Neural cell (in vitro differentiated cells): ENCODE measurements around the gene LZIC. TPM values are rescaled to one million over a fixed set of nuclear protein-coding genes. Genes with fewer than 3 reads are reported as not detected.

Experiments
- H2AFZ ChIP-seq: fragments of 200-600, 300-800 bp; sonication (generic), shearing (Covaris generic); 2 replicates; pipeline ENCODE4 v1.6.0; 2014; ENCODE audit warnings: low read depth, mild to moderate bottlenecking, antibody characterized with exemption, low read length, moderate library complexity
- H3F3A ChIP-seq: fragments of 200-600 bp; shearing (Covaris generic); 2 replicates; pipeline ENCODE4 v1.6.1; 2016; ENCODE audit warnings: mild to moderate bottlenecking, moderate library complexity, mixed read lengths, antibody characterized with exemption, low read length; ENCODE audit not compliant: insufficient read depth, poor library complexity, severe bottlenecking
- H3K27ac ChIP-seq: fragments of 200-600, 300-800 bp; sonication (generic), shearing (Covaris generic); 2 replicates; pipeline ENCODE4 v1.5.1; 2014; ENCODE audit warnings: mild to moderate bottlenecking, low read length, moderate library complexity
- H3K27me3 ChIP-seq: fragments of 300-800, 200-600 bp; sonication (generic), shearing (Covaris generic); 2 replicates; pipeline ENCODE4 v1.6.0; 2014; ENCODE audit warnings: mild to moderate bottlenecking, low read depth, low read length, moderate library complexity; ENCODE audit not compliant: insufficient read depth
- H3K36me3 ChIP-seq: fragments of 300-800, 200-600 bp; sonication (generic), shearing (Covaris generic); 2 replicates; pipeline ENCODE4 v1.5.1; 2014; ENCODE audit warnings: mild to moderate bottlenecking, antibody characterized with exemption, low read length, moderate library complexity; ENCODE audit not compliant: insufficient read depth
- H3K4me2 ChIP-seq: fragments of 300-800, 200-600 bp; sonication (generic), shearing (Covaris generic); 2 replicates; pipeline ENCODE4 v1.6.0; 2014; ENCODE audit warnings: mild to moderate bottlenecking, low read length
- H3K4me3 ChIP-seq: fragments of 300-800, 200-600 bp; sonication (generic), shearing (Covaris generic); 2 replicates; pipeline ENCODE4 v1.5.1; 2014; ENCODE audit warnings: mild to moderate bottlenecking, low read length, moderate library complexity
- H3K79me2 ChIP-seq: fragments of 200-600 bp; shearing (Covaris generic); replicated peaks from 2 replicates; pipeline ENCODE4 v1.6.0; 2014; ENCODE audit warnings: mild to moderate bottlenecking, low read length, moderate library complexity; ENCODE audit not compliant: insufficient read depth
- H3K9ac ChIP-seq: fragments of 300-800, 200-600 bp; sonication (generic), shearing (Covaris generic); 2 replicates; pipeline ENCODE4 v1.6.1; 2016; ENCODE audit warnings: mild to moderate bottlenecking, low read length, mixed read lengths
- H3K9me2 ChIP-seq: fragments of 200-600 bp; shearing (Covaris generic); 2 replicates; pipeline ENCODE4 v1.6.1; 2016; ENCODE audit warnings: mild to moderate bottlenecking, low read length, mixed read lengths; ENCODE audit not compliant: insufficient read depth
- H3K9me3 ChIP-seq: fragments of 200-600, 300-800 bp; sonication (generic), shearing (Covaris generic); 2 replicates; pipeline ENCODE4 v1.6.1; 2016; ENCODE audit warnings: mild to moderate bottlenecking, mixed run types, low read length, moderate library complexity, mixed read lengths
- H4K20me1 ChIP-seq: fragments of 200-600 bp; shearing (Covaris generic); 2 replicates; pipeline ENCODE4 v1.6.1; 2016; ENCODE audit warnings: mild to moderate bottlenecking, mixed run types; ENCODE audit not compliant: insufficient read depth
- CTCF ChIP-seq: fragments of 450-650 bp; IDR thresholded peaks from 2 replicates; pipeline ENCODE4 v1.5.1; 2014; ENCODE audit warnings: antibody characterized with exemption, mild to moderate bottlenecking, moderate library complexity; ENCODE audit not compliant: poor library complexity, severe bottlenecking
- EP300 ChIP-seq: fragments of 450-650 bp; conservative IDR thresholded peaks from 2 replicates; pipeline ENCODE4 v1.6.1; 2014; ENCODE audit warnings: antibody characterized with exemption, mild to moderate bottlenecking, moderate library complexity; ENCODE audit not compliant: poor library complexity, severe bottlenecking
- EZH2 ChIP-seq: fragments of 200-600, 300-800 bp; shearing (Covaris generic), sonication (generic); IDR thresholded peaks from 2 replicates; pipeline ENCODE4 v1.6.1; 2014; ENCODE audit warnings: antibody characterized with exemption, low read length, borderline replicate concordance, mild to moderate bottlenecking; ENCODE audit not compliant: insufficient read depth, poor library complexity, severe bottlenecking
- MXI1 ChIP-seq: fragments of 450-650 bp; conservative IDR thresholded peaks from 2 replicates; pipeline ENCODE4 v1.6.1; 2014; ENCODE audit warnings: antibody characterized with exemption, mild to moderate bottlenecking; ENCODE audit not compliant: poor library complexity, severe bottlenecking
- POLR2AphosphoS5 ChIP-seq: IDR thresholded peaks from 2 replicates; pipeline ENCODE4 v1.6.1; 2012
- RAD21 ChIP-seq: fragments of 450-650 bp; conservative IDR thresholded peaks from 2 replicates; pipeline ENCODE4 v1.6.1; 2014; ENCODE audit warnings: antibody characterized with exemption, mild to moderate bottlenecking, moderate library complexity
- REST ChIP-seq: IDR thresholded peaks from 2 replicates; pipeline ENCODE4 v1.6.1; 2012; ENCODE audit warnings: borderline replicate concordance
- SMC3 ChIP-seq: fragments of 450-650 bp; conservative IDR thresholded peaks from 2 replicates; pipeline ENCODE4 v1.6.1; 2014; ENCODE audit warnings: antibody characterized with exemption, mild to moderate bottlenecking, moderate library complexity; ENCODE audit not compliant: poor library complexity
- TAF1 ChIP-seq: IDR thresholded peaks from 2 replicates; pipeline ENCODE4 v1.6.1; 2012; ENCODE audit warnings: low read depth
- polyA plus RNA-seq: library from polyadenylated mRNA; depleted of rRNA; stranded (reverse); fragments of >200 nt; gene quantifications from 2 replicates; pipeline ENCODE4 v1.2.3, GENCODE V29; 2014

Gene LZIC
- polyA plus RNA-seq, 1 donor from 2014 or later = 57.2 TPM

GRCh38 chr1:9907441-9907840, 35.8 kb downstream of the LZIC start:
- TF ChIP-seq EP300 = no peak
- no peak for TF ChIP-seq MXI1
- no peak for TF ChIP-seq RAD21
- TF ChIP-seq TAF1 = no peak
- TF ChIP-seq REST = no peak
- no peak for TF ChIP-seq CTCF
- no peak for TF ChIP-seq EZH2
- TF ChIP-seq POLR2AphosphoS5 = no peak
- TF ChIP-seq SMC3 = no peak
- Histone ChIP-seq H3K79me2 (peaks cover 21% of the 10 kb centered on the region), H3K27me3 (no peaks in the 10 kb centered on the region), H3K4me3 (no peak overlapping the region), H4K20me1 (no peaks in the 10 kb centered on the region), H2AFZ (no peak overlapping the region), H3F3A (no peaks in the 10 kb centered on the region), H3K9ac (no peak overlapping the region), H3K4me2 (no peak overlapping the region), H3K9me3 (no peaks in the 10 kb centered on the region), H3K27ac (no peak overlapping the region), H3K36me3 (no peaks in the 10 kb centered on the region), H3K9me2 (no peaks in the 10 kb centered on the region)

GRCh38 chr1:9906466-9906865, 36.7 kb downstream of the LZIC start:
- Histone ChIP-seq H3K4me3 (no peak overlapping the region), H3K36me3 (no peaks in the 10 kb centered on the region), H4K20me1 (no peaks in the 10 kb centered on the region), H3K79me2 (peaks cover 21% of the 10 kb centered on the region), H3K4me2 (no peak overlapping the region), H3K9me3 (no peaks in the 10 kb centered on the region), H3K27ac (no peak overlapping the region), H3K27me3 (no peaks in the 10 kb centered on the region), H3K9ac (no peak overlapping the region), H3K9me2 (no peaks in the 10 kb centered on the region), H2AFZ (no peak overlapping the region), H3F3A (no peaks in the 10 kb centered on the region)
- TF ChIP-seq EZH2 (no peak), MXI1 (no peak), CTCF (no peak), RAD21 (no peak), EP300 (no peak), POLR2AphosphoS5 (no peak), REST (no peak), TAF1 (no peak), SMC3 (no peak)
